D721Med (cell line): ENCODE measurements around the gene NXN.
"Not testable (repeated sequence)": the region's sequence is repeated elsewhere in the genome, so short reads cannot be mapped to it uniquely, and the experiment has no call there.

Source experiments
- DNase-seq: peaks from one replicate; pipeline ENCODE4 v3.0.0; 2011; ENCODE audit warnings: low spot score; ENCODE audit not compliant: insufficient read length
- FAIRE-seq: peaks from 2 replicates; lab custom pipeline; 2011; peaks lifted over from hg19 to GRCh38; lab: Jason Lieb, UNC
- TF ChIP-seq, protein P1 (sequence below): IDR thresholded peaks from 2 replicates; pipeline ENCODE4 v1.5.1; 2012; ENCODE audit warnings: mild to moderate bottlenecking, control low read depth; ENCODE audit not compliant: insufficient read depth; ENCODE audit errors: missing control alignments

Gene NXN

DNA sequence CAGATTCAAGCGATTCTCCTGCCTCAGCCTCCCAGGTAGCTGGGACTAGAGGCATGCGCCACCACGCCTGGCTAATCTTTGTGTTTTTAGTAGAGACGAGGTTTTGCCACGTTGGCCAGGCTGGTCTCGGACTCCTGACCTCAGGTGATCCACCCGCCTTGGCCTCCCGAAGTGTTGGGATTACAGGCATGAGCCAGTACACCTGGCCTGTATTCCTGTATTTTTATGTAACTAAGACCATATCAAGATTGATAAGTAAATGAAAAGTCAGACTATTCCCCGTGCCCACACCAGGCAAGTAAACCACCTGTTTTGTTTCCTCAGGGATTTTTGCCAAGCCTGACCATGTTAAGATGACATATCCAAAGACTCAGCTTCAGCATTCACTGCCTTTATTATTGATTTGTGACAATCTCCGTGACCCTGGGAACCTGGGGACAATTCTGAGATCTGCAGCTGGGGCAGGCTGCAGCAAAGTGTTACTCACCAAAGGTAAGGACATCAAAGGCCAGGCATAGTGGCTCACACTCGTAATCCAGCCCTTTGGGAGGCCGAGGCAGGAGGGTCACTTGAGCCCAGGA is 191.8 kb downstream of the NXN start:
- DNase-seq (no peak), FAIRE-seq (no peak)
- TF ChIP-seq, protein P1, sequence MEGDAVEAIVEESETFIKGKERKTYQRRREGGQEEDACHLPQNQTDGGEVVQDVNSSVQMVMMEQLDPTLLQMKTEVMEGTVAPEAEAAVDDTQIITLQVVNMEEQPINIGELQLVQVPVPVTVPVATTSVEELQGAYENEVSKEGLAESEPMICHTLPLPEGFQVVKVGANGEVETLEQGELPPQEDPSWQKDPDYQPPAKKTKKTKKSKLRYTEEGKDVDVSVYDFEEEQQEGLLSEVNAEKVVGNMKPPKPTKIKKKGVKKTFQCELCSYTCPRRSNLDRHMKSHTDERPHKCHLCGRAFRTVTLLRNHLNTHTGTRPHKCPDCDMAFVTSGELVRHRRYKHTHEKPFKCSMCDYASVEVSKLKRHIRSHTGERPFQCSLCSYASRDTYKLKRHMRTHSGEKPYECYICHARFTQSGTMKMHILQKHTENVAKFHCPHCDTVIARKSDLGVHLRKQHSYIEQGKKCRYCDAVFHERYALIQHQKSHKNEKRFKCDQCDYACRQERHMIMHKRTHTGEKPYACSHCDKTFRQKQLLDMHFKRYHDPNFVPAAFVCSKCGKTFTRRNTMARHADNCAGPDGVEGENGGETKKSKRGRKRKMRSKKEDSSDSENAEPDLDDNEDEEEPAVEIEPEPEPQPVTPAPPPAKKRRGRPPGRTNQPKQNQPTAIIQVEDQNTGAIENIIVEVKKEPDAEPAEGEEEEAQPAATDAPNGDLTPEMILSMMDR: no peak

DNA sequence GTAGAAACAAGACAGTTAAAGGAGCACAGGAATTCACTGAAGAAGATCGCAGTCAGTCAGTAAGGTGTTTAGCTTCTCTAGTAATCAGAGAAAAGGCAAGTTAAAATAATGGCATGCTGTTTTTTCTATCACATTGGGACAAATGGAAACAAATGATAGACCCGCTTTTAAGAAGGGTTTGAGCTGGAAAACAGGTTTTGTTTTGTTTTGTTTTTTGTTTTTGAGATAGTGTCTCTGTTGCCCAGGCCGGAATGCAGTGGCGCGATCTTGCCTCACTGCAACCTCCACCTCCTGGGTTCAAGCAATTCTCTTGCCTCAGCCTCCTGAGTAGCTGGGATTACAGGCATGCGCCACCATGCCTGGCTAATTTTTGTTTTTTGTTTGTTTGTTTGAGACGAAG is 193.7 kb downstream of the NXN start:
- not testable (repeated sequence) for FAIRE-seq

GRCh38 chr17:784143-784542 is 195.4 kb downstream of the NXN start:
- FAIRE-seq: no peak
- no peak for DNase-seq
- TF ChIP-seq, protein P1: no peak

More for the DNA sequence above, 193.7 kb downstream of the NXN start:
- DNase-seq: not testable (repeated sequence)

GRCh38 chr17:781805-782731 is 197.5 kb downstream of the NXN start, which contains the start of the genes GLOD4 and MRM3:
GLOD4 (minus strand) TSS chr17:782280; CDS start chr17:782255, 25 bp downstream.
MRM3 (plus strand) TSS chr17:782353; CDS start chr17:782379, 26 bp downstream.
- FAIRE-seq (no peak), DNase-seq (peak; percentile 97)
- TF ChIP-seq, protein P1: no peak

DNA sequence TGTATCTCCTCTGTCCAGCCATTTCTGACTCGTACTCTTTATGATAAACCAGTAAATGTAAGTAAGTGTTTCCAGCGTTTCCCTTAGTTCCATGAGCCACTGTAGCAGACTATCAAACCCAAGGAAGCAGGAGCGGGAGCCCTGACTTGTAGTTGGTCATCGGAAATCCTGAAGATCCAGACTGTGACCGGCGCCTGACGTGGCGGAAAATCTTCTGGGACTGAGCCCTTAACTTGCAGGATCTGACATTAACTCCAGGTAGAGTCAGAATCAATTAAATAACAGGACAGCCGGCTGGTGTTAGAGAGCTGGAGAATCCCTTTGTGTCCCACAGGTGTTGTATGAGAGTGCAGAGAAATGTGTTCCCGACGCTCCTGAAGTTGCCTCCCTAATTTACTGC is 201.5 kb downstream of the NXN start:
- DNase-seq (no peak), FAIRE-seq (no peak)
- TF ChIP-seq, protein P1: no peak

DNA sequence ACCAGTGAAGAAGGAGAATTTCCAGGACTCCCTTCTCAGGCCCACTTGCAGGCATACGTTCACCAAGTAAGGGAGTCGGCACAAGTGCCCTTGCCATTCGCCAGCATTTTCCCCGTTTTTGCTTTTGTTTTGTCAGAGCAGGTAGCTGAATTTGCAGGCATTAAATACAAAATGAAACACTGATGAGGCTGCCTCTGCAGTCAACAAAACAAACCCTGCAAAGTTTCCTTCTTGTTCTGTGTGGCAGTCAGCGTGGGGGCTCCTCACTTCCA is 205.3 kb downstream of the NXN start:
- FAIRE-seq (no peak), DNase-seq (no peak)
- TF ChIP-seq, protein P1: no peak

- TF ChIP-seq, protein P1: no peak
- FAIRE-seq: peak; percentile 11
- no peak for DNase-seq
These were observed 205.9 kb downstream of the NXN start for GRCh38 chr17:773467-774312.
